ENCODE data around the gene NMNAT2.

DNA sequence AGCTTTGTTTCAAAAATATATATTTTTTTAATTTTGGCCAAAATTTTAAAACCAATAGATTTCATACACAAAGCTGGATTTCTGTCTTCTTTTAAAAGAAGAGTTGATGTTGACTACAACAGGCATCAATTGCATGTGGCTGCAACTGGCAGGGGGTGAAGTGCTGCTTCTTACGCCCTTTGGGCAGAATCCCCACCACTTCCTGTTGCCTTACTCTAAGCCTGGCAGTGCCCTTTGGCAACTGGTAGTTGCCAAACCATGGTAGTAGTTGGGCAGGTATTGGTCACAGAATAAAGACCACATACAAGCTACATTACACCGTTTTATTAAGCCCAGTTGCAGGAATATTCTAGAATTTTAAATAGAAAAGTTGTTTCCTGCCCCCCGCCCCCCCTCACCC, 215.1 kb downstream of the NMNAT2 start:
- TF ChIP-seq ZFP30 (CRISPR knock-in tag; IDR thresholded peaks at IDR 0.05) (no peak), ZC3H10 (CRISPR knock-in tag; IDR thresholded peaks at IDR 0.05) (no peak), TCF4 (CRISPR knock-in tag; IDR thresholded peaks at IDR 0.05; ENCODE audit: borderline replicate concordance) (no peak), ZFP3 (CRISPR knock-in tag; IDR thresholded peaks at IDR 0.05) (no peak), ESRRG (CRISPR knock-in tag; IDR thresholded peaks at IDR 0.05) (no peak), ZNF565 (CRISPR knock-in tag; conservative IDR thresholded peaks at IDR 0.05; ENCODE audit: low read depth) (no peak), GLIS3 (CRISPR knock-in tag; IDR thresholded peaks at IDR 0.05) (no peak), RARB (CRISPR knock-in tag; IDR thresholded peaks at IDR 0.05) (no peak)
- TF ChIP-seq, protein P1, sequence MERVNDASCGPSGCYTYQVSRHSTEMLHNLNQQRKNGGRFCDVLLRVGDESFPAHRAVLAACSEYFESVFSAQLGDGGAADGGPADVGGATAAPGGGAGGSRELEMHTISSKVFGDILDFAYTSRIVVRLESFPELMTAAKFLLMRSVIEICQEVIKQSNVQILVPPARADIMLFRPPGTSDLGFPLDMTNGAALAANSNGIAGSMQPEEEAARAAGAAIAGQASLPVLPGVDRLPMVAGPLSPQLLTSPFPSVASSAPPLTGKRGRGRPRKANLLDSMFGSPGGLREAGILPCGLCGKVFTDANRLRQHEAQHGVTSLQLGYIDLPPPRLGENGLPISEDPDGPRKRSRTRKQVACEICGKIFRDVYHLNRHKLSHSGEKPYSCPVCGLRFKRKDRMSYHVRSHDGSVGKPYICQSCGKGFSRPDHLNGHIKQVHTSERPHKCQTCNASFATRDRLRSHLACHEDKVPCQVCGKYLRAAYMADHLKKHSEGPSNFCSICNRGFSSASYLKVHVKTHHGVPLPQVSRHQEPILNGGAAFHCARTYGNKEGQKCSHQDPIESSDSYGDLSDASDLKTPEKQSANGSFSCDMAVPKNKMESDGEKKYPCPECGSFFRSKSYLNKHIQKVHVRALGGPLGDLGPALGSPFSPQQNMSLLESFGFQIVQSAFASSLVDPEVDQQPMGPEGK (CRISPR knock-in tag; IDR thresholded peaks at IDR 0.05; ENCODE audit: borderline replicate concordance) = no peak
- TF ChIP-seq, protein P2, sequence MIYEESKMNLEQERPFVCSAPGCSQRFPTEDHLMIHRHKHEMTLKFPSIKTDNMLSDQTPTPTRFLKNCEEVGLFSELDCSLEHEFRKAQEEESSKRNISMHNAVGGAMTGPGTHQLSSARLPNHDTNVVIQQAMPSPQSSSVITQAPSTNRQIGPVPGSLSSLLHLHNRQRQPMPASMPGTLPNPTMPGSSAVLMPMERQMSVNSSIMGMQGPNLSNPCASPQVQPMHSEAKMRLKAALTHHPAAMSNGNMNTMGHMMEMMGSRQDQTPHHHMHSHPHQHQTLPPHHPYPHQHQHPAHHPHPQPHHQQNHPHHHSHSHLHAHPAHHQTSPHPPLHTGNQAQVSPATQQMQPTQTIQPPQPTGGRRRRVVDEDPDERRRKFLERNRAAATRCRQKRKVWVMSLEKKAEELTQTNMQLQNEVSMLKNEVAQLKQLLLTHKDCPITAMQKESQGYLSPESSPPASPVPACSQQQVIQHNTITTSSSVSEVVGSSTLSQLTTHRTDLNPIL (CRISPR knock-in tag; IDR thresholded peaks at IDR 0.05; ENCODE audit: low read depth) = no peak
- TF ChIP-seq, protein P3, sequence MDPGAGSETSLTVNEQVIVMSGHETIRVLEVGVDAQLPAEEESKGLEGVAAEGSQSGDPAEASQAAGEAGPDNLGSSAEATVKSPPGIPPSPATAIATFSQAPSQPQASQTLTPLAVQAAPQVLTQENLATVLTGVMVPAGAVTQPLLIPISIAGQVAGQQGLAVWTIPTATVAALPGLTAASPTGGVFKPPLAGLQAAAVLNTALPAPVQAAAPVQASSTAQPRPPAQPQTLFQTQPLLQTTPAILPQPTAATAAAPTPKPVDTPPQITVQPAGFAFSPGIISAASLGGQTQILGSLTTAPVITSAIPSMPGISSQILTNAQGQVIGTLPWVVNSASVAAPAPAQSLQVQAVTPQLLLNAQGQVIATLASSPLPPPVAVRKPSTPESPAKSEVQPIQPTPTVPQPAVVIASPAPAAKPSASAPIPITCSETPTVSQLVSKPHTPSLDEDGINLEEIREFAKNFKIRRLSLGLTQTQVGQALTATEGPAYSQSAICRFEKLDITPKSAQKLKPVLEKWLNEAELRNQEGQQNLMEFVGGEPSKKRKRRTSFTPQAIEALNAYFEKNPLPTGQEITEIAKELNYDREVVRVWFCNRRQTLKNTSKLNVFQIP (CRISPR knock-in tag; IDR thresholded peaks at IDR 0.05; ENCODE audit: borderline replicate concordance, low read depth) = no peak

Data from SK-N-SH treated with all-trans-retinoic acid at 6 μM for 48 hours (cell line).